ENCODE results near the gene PBRM1. TPM values are rescaled to one million over a fixed set of nuclear protein-coding genes. Genes with fewer than 3 reads are reported as not detected.

Gene PBRM1
- total and polyA plus RNA-seq, 8 donors, result 6.0 to 130 (median 64.9) TPM

- no peak overlapping the region for H3K27ac ChIP-seq
- DNase-seq, result no peak
- TF ChIP-seq EP300 (IDR thresholded peaks at IDR 0.05) (no peak), POLR2AphosphoS5 (IDR thresholded peaks at IDR 0.05) (no peak), POLR2A (IDR thresholded peaks at IDR 0.05) (no peak), CTCF (IDR thresholded peaks at IDR 0.05) (no peak)
- H3K9me3 ChIP-seq, result no peaks in the 10 kb centered on the region
- no peaks in the 10 kb centered on the region for H3K27me3 ChIP-seq
- H3K4me1 ChIP-seq, result peaks cover 0 to 9% (median 1%) of the 10 kb centered on the region in 4 donors
- peaks cover 53 to 81% (median 79%) of the 10 kb centered on the region in 4 donors for H3K36me3 ChIP-seq
- H3K4me3 ChIP-seq, result no peak overlapping the region
- 69 to 82% (median 72%) methylated on average over 2 of the region's 2 CpGs for WGBS, 5 donors
- intact Hi-C loops (cut with DNase I; ENCODE audit: low total_unique reads), result no loop called here
Measured at GRCh38 chr3:52696830-52697631, 11.3 kb upstream of the PBRM1 start.

- no peak overlapping the region for H3K4me3 ChIP-seq
- intact Hi-C loops (cut with DNase I; ENCODE audit: low total_unique reads), result no loop called here
- no peak overlapping the region for H3K27ac ChIP-seq
- H3K9me3 ChIP-seq, result no peaks in the 10 kb centered on the region
- no peaks in the 10 kb centered on the region for H3K27me3 ChIP-seq
- peaks cover 0 to 8% (median 0%) of the 10 kb centered on the region in 4 donors for H3K4me1 ChIP-seq
- TF ChIP-seq EP300 (IDR thresholded peaks at IDR 0.05) (no peak), POLR2AphosphoS5 (IDR thresholded peaks at IDR 0.05) (no peak), POLR2A (IDR thresholded peaks at IDR 0.05) (no peak), CTCF (IDR thresholded peaks at IDR 0.05) (no peak)
- 70 to 78% (median 73%) methylated on average over 4 of the region's 4 CpGs for WGBS, 5 donors
- peaks cover 61 to 91% (median 89%) of the 10 kb centered on the region in 4 donors for H3K36me3 ChIP-seq
- no peak for DNase-seq
Measured at GRCh38 chr3:52695798-52696671, 10.3 kb upstream of the PBRM1 start.

- Histone ChIP-seq H3K9me3 (no peaks in the 10 kb centered on the region), H3K4me1 (peaks cover 0 to 18% (median 3%) of the 10 kb centered on the region in 4 donors), H3K36me3 (peaks cover 74 to 99% (median 97%) of the 10 kb centered on the region in 4 donors), H3K4me3 (no peak overlapping the region), H3K27me3 (no peaks in the 10 kb centered on the region), H3K27ac (no peak overlapping the region)
- intact Hi-C loops (cut with DNase I; ENCODE audit: low total_unique reads), result no loop called here
- DNase-seq, result no peak
- TF ChIP-seq POLR2AphosphoS5 (IDR thresholded peaks at IDR 0.05) (no peak), EP300 (IDR thresholded peaks at IDR 0.05) (no peak), POLR2A (IDR thresholded peaks at IDR 0.05) (no peak), CTCF (IDR thresholded peaks at IDR 0.05) (no peak)
- WGBS, 5 donors, result 75 to 92% (median 78%) methylated on average over 7 of the region's 7 CpGs
Measured at GRCh38 chr3:52694528-52695189, 8.9 kb upstream of the PBRM1 start.

- Histone ChIP-seq H3K36me3 (peaks cover 88 to 100% (median 100%) of the 10 kb centered on the region in 4 donors), H3K4me1 (peaks cover 0 to 26% (median 18%) of the 10 kb centered on the region in 4 donors)
- intact Hi-C loops (cut with DNase I; ENCODE audit: low total_unique reads), result no loop called here
Measured at GRCh38 chr3:52693071-52693470, 7.4 kb upstream of the PBRM1 start.

More at GRCh38 chr3:52693071-52693470, 7.4 kb upstream of the PBRM1 start:
- Histone ChIP-seq H3K9me3 (no peaks in the 10 kb centered on the region), H3K27me3 (no peaks in the 10 kb centered on the region), H3K4me3 (no peak overlapping the region), H3K27ac (no peak overlapping the region)
- TF ChIP-seq CTCF (IDR thresholded peaks at IDR 0.05), result no peak
- TF ChIP-seq POLR2A (IDR thresholded peaks at IDR 0.05), result no peak
- TF ChIP-seq EP300 (IDR thresholded peaks at IDR 0.05), result no peak
- TF ChIP-seq POLR2AphosphoS5 (IDR thresholded peaks at IDR 0.05), result no peak
- DNase-seq, result no peak

All from stomach (tissue), 9 donors.